Psoas muscle (tissue), 8 donors: ENCODE results near the gene XRCC5. TPM values are rescaled to one million over a fixed set of nuclear protein-coding genes. Genes with fewer than 3 reads are reported as not detected.
A peak's percentile ranks its signal among the peaks of the same experiment; 100 is the strongest.

Source experiments
- ATAC-seq, 4 donors: fragments of 200-7000 bp; cut with Tn5 transposase; one replicate each; pipeline ENCODE4 v1.9.1; 2020; ENCODE audit warnings: moderate library complexity in 3 of 4, mild to moderate bottlenecking in 2 of 4
- DNase-seq, 2 donors: peaks; one replicate each; pipeline ENCODE4 v3.0.0-alpha.2; 2020
- H3K27ac ChIP-seq: fragments of 200-600 bp; one replicate; pipeline ENCODE4 v1.8.0; 2022
- H3K27me3 ChIP-seq, 3 donors: fragments of 200-600 bp in 1 of 3; one replicate each; pipeline versions ENCODE4 v1.6.1 to v1.8.0; 2013 to 2022; ENCODE audit warnings: low read length in 2 of 3, mild to moderate bottlenecking in 2 of 3, moderate library complexity in 1 of 3; ENCODE audit not compliant: insufficient read depth in 3 of 3
- H3K36me3 ChIP-seq, 2 donors: fragments of 200-600 bp in 1 of 2; one replicate each; pipeline versions ENCODE4 v1.6.1 to v1.8.0; 2013 to 2022; ENCODE audit warnings: low read depth in 1 of 2, mild to moderate bottlenecking in 1 of 2, moderate library complexity in 1 of 2; ENCODE audit not compliant: insufficient read depth in 1 of 2
- H3K4me1 ChIP-seq: fragments of 200-600 bp; one replicate; pipeline ENCODE4 v1.8.0; 2022
- H3K4me3 ChIP-seq: fragments of 200-600 bp; one replicate; pipeline ENCODE4 v1.8.0; 2022; ENCODE audit warnings: mild to moderate bottlenecking
- H3K9me3 ChIP-seq: fragments of 200-600 bp; one replicate; pipeline ENCODE4 v1.8.0; 2022
- CTCF ChIP-seq: fragments of 200-600 bp; IDR thresholded peaks from one replicate; pipeline ENCODE4 v1.8.0; 2022; ENCODE audit warnings: antibody characterized with exemption
- WGBS, 3 donors: extraction: QIAGEN DNeasy Blood & Tissue Kit; methylation state at CpG; one replicate each; pipeline versions ENCODE4 v1.1.6 to v1.1.7; 2013; 5-methylcytosine and 5-hydroxymethylcytosine counted together
- intact Hi-C, 2 donors: fragments of 100-400 bp; cut with DNase I; formaldehyde crosslinking; loops; one replicate each; pipeline versions ENCODE4 v1.11.0 to v1.14.2; 2022
- polyA plus RNA-seq, 3 donors: library from polyadenylated mRNA; stranded (reverse); fragments of 200-250 nt; gene quantifications; one replicate each; pipeline ENCODE4 v1.2.3, GENCODE V29; 2013
- total RNA-seq, 4 donors: library from RNA; stranded (reverse); fragmentation: NEBNext Ultra II Directional in 2 of 4; extraction: Animal tissue kit (Norgen Biotek cat#: 25700) in 2 of 4; gene quantifications; one replicate each; pipeline versions ENCODE4 v1.2.1 to v1.2.4, GENCODE V29; 2021 to 2023
- donor health status: healthy with polysubstance abuse.
- donor health status: DM: no; HTN: no; CAD: no; lungs with moderate emphysema.
- donor health status: Bipolar disorder and iron deficiency.
- donor health status: healthy.
- donor health status: DM: yes; HTN: yes; CAD: no.
- donor health status: DM: no; HTN: no; CAD: no.
- donor health status: DM: no; HTN: no; CAD: no.
- donor health status: DM: yes; HTN: yes; CAD: no.

Gene XRCC5
- total and polyA plus RNA-seq, 7 donors = 75.3 to 173 (median 140) TPM

DNA sequence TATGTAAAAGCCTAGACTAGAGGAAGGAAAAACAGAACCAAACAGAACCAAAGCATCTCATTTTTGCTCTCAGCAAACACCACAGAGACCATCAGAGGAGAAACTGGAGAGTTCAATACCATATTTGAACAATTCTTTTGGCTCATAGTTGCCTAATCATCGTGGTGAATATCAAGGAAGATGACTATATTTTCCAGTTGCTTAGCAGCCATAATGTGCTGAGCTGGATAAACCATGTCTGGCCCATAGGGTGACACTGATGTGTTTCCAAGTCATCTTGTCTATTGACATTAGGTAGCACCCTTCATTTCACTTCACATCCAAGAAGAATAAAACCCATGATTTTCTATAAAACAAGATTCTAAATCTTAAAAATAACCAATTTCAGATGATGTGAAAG lies 5.9 kb upstream of the XRCC5 start:
- no peak overlapping the region for H3K4me3 ChIP-seq
- DNase-seq = no peak
- no peaks in the 10 kb centered on the region for H3K9me3 ChIP-seq
- no peaks in the 10 kb centered on the region for H3K4me1 ChIP-seq
- no peak overlapping the region for H3K27ac ChIP-seq
- no peak for ATAC-seq
- H3K36me3 ChIP-seq = no peaks in the 10 kb centered on the region
- intact Hi-C loops = no loop called here
- H3K27me3 ChIP-seq = peaks cover 0 to 3% (median 3%) of the 10 kb centered on the region in 3 donors
- 56 to 73% (median 61%) methylated on average over 1 of the region's 1 CpG for WGBS, 3 donors
- TF ChIP-seq CTCF = no peak

GRCh38 chr2:216104691-216105090 lies 4.5 kb upstream of the XRCC5 start:
- Histone ChIP-seq H3K27ac (no peak overlapping the region), H3K4me3 (no peak overlapping the region), H3K9me3 (no peaks in the 10 kb centered on the region), H3K4me1 (no peaks in the 10 kb centered on the region), H3K36me3 (no peaks in the 10 kb centered on the region), H3K27me3 (peaks cover 0 to 3% (median 3%) of the 10 kb centered on the region in 3 donors)
- DNase-seq = no peak
- no peak for ATAC-seq
- intact Hi-C loops = no loop called here
- no peak for TF ChIP-seq CTCF
- 67 to 76% (median 73%) methylated on average over 3 of the region's 3 CpGs for WGBS, 3 donors

- ATAC-seq (no peak), DNase-seq (no peak)
- Histone ChIP-seq H3K36me3 (peaks cover 5 to 15% of the 10 kb centered on the region in 2 donors), H3K9me3 (no peaks in the 10 kb centered on the region), H3K27ac (no peak overlapping the region), H3K4me3 (no peak overlapping the region), H3K4me1 (peaks cover 10% of the 10 kb centered on the region), H3K27me3 (peaks cover 0 to 3% (median 3%) of the 10 kb centered on the region in 3 donors)
- no peak for TF ChIP-seq CTCF
- intact Hi-C loops = no loop called here
- 80 to 86% (median 85%) methylated on average over 8 of the region's 8 CpGs for WGBS, 3 donors
Observed at GRCh38 chr2:216107320-216107719, 1.8 kb upstream of the XRCC5 start.

DNA sequence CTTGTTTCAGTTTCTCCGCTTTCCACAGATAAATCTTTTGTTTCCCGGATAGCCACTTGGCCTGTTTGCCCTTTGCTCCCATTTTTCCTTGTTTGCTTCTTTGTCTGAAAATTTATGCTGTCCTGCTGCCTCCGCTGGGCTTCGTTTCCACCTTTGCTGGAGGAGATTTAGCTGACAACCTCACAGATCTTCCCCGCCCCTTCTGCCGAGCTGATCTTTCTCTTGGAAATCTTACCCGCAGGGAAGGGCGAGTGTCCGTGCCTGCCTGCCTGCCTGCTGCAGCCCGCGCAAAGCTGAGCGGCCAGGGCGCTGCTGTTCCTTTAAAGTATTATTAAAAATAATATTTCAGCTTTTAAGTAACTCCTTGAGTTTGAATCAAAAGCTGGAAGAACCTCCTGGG lies 1.4 kb upstream of the XRCC5 start:
- no peak for TF ChIP-seq CTCF
- H3K4me1 ChIP-seq = peaks cover 10% of the 10 kb centered on the region
- peaks cover 5 to 19% of the 10 kb centered on the region in 2 donors for H3K36me3 ChIP-seq
- no peak overlapping the region for H3K4me3 ChIP-seq
- intact Hi-C loops = no loop called here
- H3K27ac ChIP-seq = no peak overlapping the region
- no peak for ATAC-seq
- DNase-seq = no peak
- H3K27me3 ChIP-seq = peaks cover 0 to 3% (median 3%) of the 10 kb centered on the region in 3 donors
- 46 to 68% (median 58%) methylated on average over 13 of the region's 13 CpGs for WGBS, 3 donors
- H3K9me3 ChIP-seq = no peaks in the 10 kb centered on the region

DNA sequence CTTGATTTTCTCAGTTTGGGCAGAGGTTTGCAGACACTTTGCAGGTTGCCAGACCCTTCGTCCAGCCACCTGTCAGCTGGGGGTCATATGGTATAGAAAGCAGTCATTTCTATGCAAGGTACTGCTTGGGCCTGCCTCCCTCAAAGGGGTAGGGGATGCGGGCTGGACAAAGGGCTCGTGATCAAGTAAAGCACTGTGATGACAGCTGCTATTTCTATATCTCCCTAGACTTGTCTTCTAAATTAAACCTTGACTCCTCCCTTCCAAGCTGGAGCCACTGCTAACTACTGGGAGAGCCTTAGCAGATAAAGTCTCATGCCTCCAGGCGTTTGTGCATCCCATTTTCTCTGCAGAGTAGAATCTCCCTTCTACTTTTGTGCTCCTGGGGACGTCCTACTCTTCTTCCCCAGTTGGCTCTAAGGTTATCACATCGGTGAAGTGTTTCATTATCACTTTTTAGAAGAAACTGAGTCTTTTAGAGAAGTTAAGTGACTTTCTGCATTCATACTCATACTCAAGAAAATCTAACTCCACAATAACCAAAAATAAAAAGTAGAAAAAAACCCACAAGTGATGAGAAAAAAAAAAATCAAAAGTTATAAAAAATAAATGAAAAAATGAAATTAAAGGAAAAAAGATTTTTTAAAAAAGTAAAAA lies 710 bp upstream of the XRCC5 start:
- no peak for TF ChIP-seq CTCF
- DNase-seq = no peak
- intact Hi-C loops = no loop called here
- H3K27ac ChIP-seq = peak overlapping the region; percentile 93
- peak in 1 of 4 donors; percentile 6 for ATAC-seq
- H3K9me3 ChIP-seq = no peaks in the 10 kb centered on the region
- peak overlapping the region; percentile 88 for H3K4me3 ChIP-seq
- H3K27me3 ChIP-seq = peaks cover 0 to 3% (median 3%) of the 10 kb centered on the region in 3 donors
- H3K4me1 ChIP-seq = peaks cover 10% of the 10 kb centered on the region
- H3K36me3 ChIP-seq = peaks cover 7 to 26% of the 10 kb centered on the region in 2 donors
- WGBS, 3 donors = 53 to 54% (median 54%) methylated on average over 6 of the region's 6 CpGs
